NCI-H2196 (cell line): ENCODE results near the gene NELL2.
"Not testable (repeated sequence)": the region's sequence is repeated elsewhere in the genome, so short reads cannot be mapped to it uniquely, and the experiment has no call there.

Experiments used
- DNase-seq: peaks from one replicate; lab custom pipeline; 2025; ENCODE audit not compliant: unreplicated experiment; lab: John Stamatoyannopoulos, UW

The NELL2 gene

DNA sequence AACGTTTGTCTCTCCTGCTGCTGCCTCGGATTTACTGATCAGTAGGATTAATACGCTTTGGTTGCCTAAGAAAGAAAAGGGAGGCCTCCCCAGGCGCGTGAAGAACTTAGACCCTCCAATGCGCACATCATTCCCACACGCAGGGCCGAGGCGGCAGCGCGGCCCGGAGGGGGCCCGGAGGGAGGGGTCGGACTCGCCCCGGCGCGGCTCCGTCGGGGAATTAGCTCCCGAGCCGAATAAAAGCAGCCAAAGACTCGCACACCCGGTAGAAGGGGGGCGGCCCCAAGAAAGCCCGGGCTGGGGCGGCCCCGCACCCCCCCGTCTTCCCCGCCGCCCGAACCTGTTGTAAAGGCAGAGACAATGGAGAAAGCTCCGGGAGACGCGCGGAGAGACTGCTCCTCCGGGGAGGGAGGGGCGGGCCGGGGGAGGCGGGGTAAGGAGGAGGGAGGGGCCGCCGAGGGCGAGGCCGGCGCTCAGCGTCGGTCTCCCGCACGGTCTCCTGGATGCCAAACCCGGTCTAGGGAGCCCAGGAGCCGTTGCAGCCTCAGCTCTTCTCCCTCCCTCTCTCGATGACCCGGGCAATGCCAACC, at the start of gene NELL2:
Gene NELL2 (minus strand): TSS at position 362 of the 590 bp plus-strand sequence. CDS start 446 bp downstream, outside the sequence.
- peak; percentile 25 for DNase-seq

GRCh38 chr12:44921736-44922135, 45.6 kb upstream of the NELL2 start:
- no peak for DNase-seq

- no peak for DNase-seq
These were observed 41.0 kb upstream of the NELL2 start for GRCh38 chr12:44917141-44917540.

- DNase-seq = no peak
These were observed 39.8 kb upstream of the NELL2 start for GRCh38 chr12:44915958-44916357.

DNA sequence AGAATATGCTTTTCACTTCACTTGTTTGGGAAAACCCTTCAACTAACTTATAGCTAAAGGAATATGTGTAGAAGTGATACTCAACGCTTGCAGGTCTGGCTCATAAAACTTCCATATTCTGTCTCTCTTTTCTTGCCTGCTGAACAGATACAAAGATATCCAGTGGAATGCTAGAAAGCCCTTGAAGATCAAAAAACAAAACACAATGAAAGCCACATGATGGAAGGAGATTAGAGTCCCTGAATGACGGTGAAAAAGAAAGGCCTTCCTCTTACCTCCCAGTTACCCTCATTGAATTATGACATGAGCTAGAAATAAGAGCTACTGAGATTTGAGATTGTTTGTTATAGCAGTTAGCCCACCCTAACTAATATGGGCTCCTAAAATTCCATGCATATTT, 28.2 kb upstream of the NELL2 start:
- no peak for DNase-seq

DNA sequence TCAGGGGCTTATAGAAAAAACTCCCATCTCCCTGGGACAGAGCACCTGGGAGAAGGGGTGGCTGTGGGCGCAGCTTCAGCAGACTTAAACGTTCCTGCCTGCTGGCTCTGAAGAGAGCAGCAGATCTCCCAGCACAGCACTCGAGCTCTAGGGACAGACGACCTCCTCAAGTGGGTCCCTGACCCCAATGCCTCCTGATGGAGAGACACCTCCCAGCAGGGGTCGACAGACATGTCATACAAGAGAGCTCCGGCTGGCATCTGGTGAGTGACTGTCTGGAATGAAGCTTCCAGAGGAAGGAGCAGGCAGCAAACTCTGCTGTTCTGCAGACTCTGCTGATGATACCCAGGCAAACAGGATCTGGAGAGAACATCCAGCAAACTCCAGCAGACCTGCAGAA, 22.0 kb upstream of the NELL2 start:
- not testable (repeated sequence) for DNase-seq

DNA sequence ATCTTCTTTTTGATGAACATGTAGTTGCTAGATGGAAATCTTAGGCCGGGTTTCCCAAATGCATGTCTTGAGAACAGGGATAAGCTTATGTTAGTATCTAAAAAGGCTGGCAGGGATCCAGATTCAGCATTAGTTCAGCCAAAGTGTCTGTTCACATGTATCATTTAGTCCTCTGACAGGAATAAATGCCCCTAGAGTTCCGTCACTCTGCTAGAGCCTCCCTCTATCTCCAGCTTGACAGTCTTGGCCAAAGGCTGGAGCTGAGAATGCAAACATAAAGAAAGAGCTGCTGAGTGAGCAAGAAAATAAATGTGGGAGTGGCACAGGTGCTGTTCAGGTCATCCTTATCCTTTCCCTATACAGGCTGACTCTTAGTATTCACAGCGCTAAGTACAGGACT, 13.8 kb upstream of the NELL2 start:
- DNase-seq = no peak

GRCh38 chr12:44889162-44889561, 13.0 kb upstream of the NELL2 start:
- no peak for DNase-seq

DNA sequence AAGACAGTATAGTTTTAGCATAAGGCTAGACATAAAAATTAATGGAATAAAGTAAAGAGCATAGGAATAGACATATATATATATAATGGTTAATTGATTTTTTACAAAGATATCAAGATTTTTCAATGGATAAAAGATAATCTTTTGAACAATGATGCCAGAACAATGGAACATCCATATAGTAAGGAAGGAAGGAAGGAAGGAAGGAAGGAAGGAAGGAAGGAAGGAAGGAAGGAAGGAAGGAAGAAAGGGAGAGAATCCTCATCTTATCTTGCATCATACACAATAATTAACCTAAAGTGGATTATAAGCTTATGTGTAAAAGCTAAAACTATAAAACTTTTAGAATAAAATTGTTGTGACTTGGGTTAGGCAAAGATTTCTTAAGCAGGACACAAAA, 9.8 kb upstream of the NELL2 start:
- no peak for DNase-seq

DNA sequence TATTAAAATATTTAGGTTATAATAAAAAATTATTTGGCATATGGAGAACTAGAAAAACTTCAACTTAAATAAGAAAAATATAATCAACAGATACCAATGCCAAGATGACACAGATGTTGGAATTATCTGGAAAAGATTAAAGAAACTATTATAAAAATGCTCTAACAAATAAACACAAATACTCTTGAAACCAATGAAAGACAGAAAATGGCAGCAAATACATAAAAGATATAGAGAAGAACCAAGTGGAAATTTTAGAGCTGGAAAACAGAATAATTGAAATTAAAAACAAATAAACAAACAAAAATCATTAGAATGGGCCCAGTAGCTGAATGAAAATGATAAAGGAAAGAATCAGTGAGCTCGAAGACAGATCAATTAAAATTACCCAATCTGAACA, 5.1 kb upstream of the NELL2 start:
- no peak for DNase-seq

GRCh38 chr12:44876544-44877410, 662 bp upstream of the NELL2 start:
- no peak for DNase-seq

DNA sequence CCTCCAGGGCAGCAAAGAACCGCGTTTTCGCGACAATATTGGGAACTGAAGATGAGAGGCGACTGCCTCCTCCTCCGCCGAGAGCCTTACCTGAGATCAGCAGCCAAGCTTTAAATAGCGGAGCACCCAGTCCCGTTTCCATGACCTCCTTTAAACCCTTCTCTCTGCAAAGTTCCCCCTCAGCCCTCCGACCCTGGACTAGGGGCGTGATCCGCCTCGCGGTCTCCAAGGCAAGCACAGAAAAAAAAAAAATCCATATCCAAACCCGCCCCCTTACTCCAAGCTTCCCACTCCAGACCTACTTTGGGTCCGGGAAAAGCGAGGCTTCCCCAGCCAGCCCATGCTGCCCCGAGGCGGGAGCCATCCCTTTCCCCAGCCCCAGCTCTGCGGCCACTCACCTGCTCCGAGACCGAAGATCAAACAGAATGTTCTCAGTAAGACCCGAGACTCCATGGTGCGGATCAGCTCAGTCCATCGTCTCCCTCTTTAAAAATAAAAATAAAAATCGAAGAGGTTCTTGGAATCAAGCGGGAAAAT, 630 bp downstream of the NELL2 start:
- no peak for DNase-seq

- no peak for DNase-seq
These were observed 1.1 kb downstream of the NELL2 start for GRCh38 chr12:44874981-44875416.

DNA sequence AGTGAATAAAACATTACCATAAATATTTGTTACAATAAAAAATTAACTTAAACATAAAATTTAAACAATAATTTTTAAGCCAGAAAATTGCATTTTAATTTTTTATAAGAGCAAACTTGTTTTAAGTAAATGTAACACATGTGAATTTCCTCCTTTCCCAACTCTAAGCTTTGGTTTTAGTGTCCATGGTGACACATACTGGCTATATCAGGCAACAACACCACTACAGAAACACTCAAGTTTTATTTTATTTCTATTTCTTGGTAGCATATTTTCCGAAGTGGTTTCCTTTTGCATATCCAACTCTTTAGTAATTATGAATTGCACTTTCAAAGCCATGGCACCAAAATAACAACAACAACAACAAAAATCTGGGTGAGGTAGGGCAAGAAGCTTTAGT, 2.2 kb downstream of the NELL2 start:
- no peak for DNase-seq

GRCh38 chr12:44869503-44869902, 6.6 kb downstream of the NELL2 start:
- no peak for DNase-seq

DNA sequence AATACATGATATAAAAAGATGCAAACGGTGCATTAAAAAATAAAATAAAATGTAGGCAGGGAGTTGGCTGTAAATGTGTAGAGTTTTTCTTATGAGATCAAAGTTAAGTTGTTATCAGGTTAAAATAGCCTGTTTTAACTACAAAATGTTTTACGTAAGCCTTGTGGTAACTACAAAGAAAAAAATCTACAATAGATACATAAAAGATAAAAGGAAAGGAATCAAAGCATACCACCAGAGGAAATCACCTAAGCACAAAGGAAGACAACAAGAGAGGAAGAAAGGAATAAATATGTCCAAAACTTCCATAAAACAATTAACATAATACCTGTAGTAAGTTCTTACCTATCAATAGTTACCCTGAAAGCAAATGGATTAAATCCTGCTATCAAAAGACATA, 12.2 kb downstream of the NELL2 start:
- DNase-seq = no peak

- DNase-seq = no peak
These were observed 16.0 kb downstream of the NELL2 start for GRCh38 chr12:44859998-44860689.

GRCh38 chr12:44858226-44858855, 17.8 kb downstream of the NELL2 start:
- no peak for DNase-seq

DNA sequence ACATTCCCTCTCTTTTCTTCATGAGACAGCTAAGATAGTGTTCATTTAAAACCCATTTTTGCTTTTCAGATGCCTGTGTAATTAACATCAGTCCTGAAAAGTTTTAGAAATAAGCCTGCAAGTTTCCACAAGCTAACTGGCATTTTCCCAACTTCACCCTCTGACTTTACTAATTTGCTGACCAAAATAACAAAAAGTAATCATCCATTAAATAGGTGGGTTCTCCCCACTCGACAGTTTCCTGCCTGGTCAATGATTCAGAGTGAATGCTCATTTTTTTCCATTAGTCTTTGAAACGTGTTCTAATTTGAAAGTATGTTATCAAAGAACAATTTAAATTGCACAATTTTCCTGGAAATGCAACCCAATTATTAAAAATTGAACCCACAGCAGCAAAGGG, 23.6 kb downstream of the NELL2 start:
- DNase-seq = no peak

- DNase-seq = no peak
These were observed 24.5 kb downstream of the NELL2 start for GRCh38 chr12:44851586-44851985.

- DNase-seq = no peak
These were observed 27.4 kb downstream of the NELL2 start for GRCh38 chr12:44848703-44849085.
